ENCODE results near the gene ZSCAN12. TPM values are rescaled to one million over a fixed set of nuclear protein-coding genes. Genes with fewer than 3 reads are reported as not detected.

Gene ZSCAN12
- total RNA-seq, 1 experiment from 2014 or later = 12.6 TPM

DNA sequence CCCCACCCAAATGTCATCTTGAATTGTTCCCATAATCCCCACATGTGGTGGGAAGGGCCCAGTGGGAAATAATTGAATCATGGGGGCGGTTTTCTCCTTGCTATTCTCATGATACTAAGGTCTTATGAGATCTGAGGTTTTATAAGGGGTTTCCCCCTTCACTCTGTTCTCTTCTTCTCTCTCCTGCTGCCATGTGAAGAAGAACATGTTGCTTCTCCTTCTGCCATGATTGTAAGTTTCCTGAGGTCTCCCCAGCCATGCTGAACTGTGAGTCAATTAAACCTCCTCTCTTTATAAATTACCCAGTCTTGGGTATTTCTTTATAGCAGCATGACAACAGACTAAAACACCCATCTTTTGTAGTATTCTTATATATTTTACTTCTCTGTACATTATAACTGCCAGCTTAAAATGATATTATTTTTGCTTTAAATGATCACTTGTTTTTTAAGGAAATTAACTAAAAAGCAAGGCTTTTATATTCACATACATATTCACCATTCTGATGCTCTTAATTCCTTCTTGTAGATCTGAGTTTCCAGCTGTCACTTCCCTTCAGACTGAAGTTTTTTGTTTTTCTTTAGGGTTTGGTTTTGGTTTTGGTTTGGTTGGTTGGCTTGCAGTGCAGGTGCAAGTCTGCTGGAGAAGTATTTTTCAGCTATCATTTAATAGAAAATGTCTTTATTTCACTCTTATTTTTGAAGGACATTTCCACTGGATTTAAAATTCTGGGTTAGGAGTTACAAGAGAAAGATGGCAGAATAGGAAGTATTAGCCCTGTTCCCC lies 59.0 kb downstream of the ZSCAN12 start:
- H3K27ac ChIP-seq (ENCODE audit: insufficient read length, low read depth, low read length) = no peak overlapping the region
- H2BK5ac ChIP-seq (ENCODE audit: insufficient read length, low read length) = no peak overlapping the region
- no peak overlapping the region for H3K4ac ChIP-seq (ENCODE audit: low read depth, low read length)
- no peak overlapping the region for H3K56ac ChIP-seq (ENCODE audit: insufficient read length, low read depth, low read length)
- Mint-ChIP-seq H3K9me3 (no peaks in the 10 kb centered on the region), H3K4me1 (no peaks in the 10 kb centered on the region), H3K36me3 (ENCODE audit: insufficient read depth in 1 of 3, low read depth in 3 of 3) (no peaks in the 10 kb centered on the region), H3K27ac (no peak overlapping the region), H3K27me3 (ENCODE audit: low read depth) (peaks cover 16% of the 10 kb centered on the region), H3K4me3 (no peak overlapping the region)
- TF ChIP-seq, protein P1, sequence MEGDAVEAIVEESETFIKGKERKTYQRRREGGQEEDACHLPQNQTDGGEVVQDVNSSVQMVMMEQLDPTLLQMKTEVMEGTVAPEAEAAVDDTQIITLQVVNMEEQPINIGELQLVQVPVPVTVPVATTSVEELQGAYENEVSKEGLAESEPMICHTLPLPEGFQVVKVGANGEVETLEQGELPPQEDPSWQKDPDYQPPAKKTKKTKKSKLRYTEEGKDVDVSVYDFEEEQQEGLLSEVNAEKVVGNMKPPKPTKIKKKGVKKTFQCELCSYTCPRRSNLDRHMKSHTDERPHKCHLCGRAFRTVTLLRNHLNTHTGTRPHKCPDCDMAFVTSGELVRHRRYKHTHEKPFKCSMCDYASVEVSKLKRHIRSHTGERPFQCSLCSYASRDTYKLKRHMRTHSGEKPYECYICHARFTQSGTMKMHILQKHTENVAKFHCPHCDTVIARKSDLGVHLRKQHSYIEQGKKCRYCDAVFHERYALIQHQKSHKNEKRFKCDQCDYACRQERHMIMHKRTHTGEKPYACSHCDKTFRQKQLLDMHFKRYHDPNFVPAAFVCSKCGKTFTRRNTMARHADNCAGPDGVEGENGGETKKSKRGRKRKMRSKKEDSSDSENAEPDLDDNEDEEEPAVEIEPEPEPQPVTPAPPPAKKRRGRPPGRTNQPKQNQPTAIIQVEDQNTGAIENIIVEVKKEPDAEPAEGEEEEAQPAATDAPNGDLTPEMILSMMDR (conservative IDR thresholded peaks at IDR 0.05) = no peak
- H3K27me3 ChIP-seq (ENCODE audit: insufficient read depth, low read length) = no peaks in the 10 kb centered on the region
- H2BK120ac ChIP-seq (ENCODE audit: low read depth, low read length, poor library complexity, severe bottlenecking) = no peak overlapping the region
- H4K5ac ChIP-seq (ENCODE audit: insufficient read length, low read depth, low read length) = no peak overlapping the region
- H3K9ac ChIP-seq (ENCODE audit: extremely low read depth, insufficient read length, low read length) = no peak overlapping the region
- no peak overlapping the region for H2BK12ac ChIP-seq (ENCODE audit: insufficient read length, low read depth, low read length)
- no peaks in the 10 kb centered on the region for H3K9me3 ChIP-seq (ENCODE audit: control insufficient read depth, low read depth, low read length)
- no peak overlapping the region for H3K4me2 ChIP-seq (ENCODE audit: insufficient read depth, insufficient read length, low read length)
- H2AK5ac ChIP-seq (ENCODE audit: insufficient read length, low read length) = no peak overlapping the region
- H3T11ph ChIP-seq (ENCODE audit: low read length) = no peak overlapping the region
- H3K79me2 ChIP-seq (ENCODE audit: insufficient read depth, low read length) = no peaks in the 10 kb centered on the region
- no peak for DNase-seq
- no peak overlapping the region for H4K8ac ChIP-seq (replicated peaks; ENCODE audit: insufficient read length, low read depth, low read length)
- H3K23ac ChIP-seq (ENCODE audit: insufficient read length, low read depth, low read length) = no peak overlapping the region
- H3K18ac ChIP-seq (ENCODE audit: insufficient read length, low read depth, low read length) = no peak overlapping the region
- no CpG with 5 or more reads among the region's 1 CpG for WGBS (ENCODE audit: extremely low coverage, insufficient read length, low lambda C conversion rate)
- no peaks in the 10 kb centered on the region for H3K79me1 ChIP-seq (ENCODE audit: insufficient read depth, low read depth, low read length, poor library complexity, severe bottlenecking)
- H2BK15ac ChIP-seq (ENCODE audit: low read depth, low read length) = no peak overlapping the region
- no peak overlapping the region for H2BK20ac ChIP-seq (ENCODE audit: low read depth, low read length, poor library complexity, severe bottlenecking)
- no peak overlapping the region for H3K14ac ChIP-seq (ENCODE audit: insufficient read depth, low read length)
- peaks cover 9% of the 10 kb centered on the region for H3K23me2 ChIP-seq (ENCODE audit: insufficient read length, low read depth, low read length, poor library complexity, severe bottlenecking)
- no peaks in the 10 kb centered on the region for H4K20me1 ChIP-seq (ENCODE audit: control insufficient read depth, insufficient read depth, insufficient read length)
- no peaks in the 10 kb centered on the region for H3K4me1 ChIP-seq (ENCODE audit: insufficient read depth, low read length)
- H4K91ac ChIP-seq (ENCODE audit: insufficient read length, low read depth, low read length) = no peak overlapping the region
- no peak overlapping the region for H2AFZ ChIP-seq (ENCODE audit: low read length)

Measured in H9 (cell line).